Psoas muscle (tissue), 8 donors: ENCODE measurements around the gene NCKAP1. TPM values are rescaled to one million over a fixed set of nuclear protein-coding genes. Genes with fewer than 3 reads are reported as not detected.

Experiments used
- ATAC-seq, 4 donors: fragments of 200-7000 bp; cut with Tn5 transposase; one replicate each; pipeline ENCODE4 v1.9.1; 2020; ENCODE audit warnings: moderate library complexity in 3 of 4, mild to moderate bottlenecking in 2 of 4
- DNase-seq, 2 donors: peaks; one replicate each; pipeline ENCODE4 v3.0.0-alpha.2; 2020
- H3K27ac ChIP-seq: fragments of 200-600 bp; one replicate; pipeline ENCODE4 v1.8.0; 2022
- H3K27me3 ChIP-seq, 3 donors: fragments of 200-600 bp in 1 of 3; one replicate each; pipeline versions ENCODE4 v1.6.1 to v1.8.0; 2013 to 2022; ENCODE audit warnings: low read length in 2 of 3, mild to moderate bottlenecking in 2 of 3, moderate library complexity in 1 of 3; ENCODE audit not compliant: insufficient read depth in 3 of 3
- H3K36me3 ChIP-seq, 2 donors: fragments of 200-600 bp in 1 of 2; one replicate each; pipeline versions ENCODE4 v1.6.1 to v1.8.0; 2013 to 2022; ENCODE audit warnings: low read depth in 1 of 2, mild to moderate bottlenecking in 1 of 2, moderate library complexity in 1 of 2; ENCODE audit not compliant: insufficient read depth in 1 of 2
- H3K4me1 ChIP-seq: fragments of 200-600 bp; one replicate; pipeline ENCODE4 v1.8.0; 2022
- H3K4me3 ChIP-seq: fragments of 200-600 bp; one replicate; pipeline ENCODE4 v1.8.0; 2022; ENCODE audit warnings: mild to moderate bottlenecking
- H3K9me3 ChIP-seq: fragments of 200-600 bp; one replicate; pipeline ENCODE4 v1.8.0; 2022
- CTCF ChIP-seq: fragments of 200-600 bp; IDR thresholded peaks from one replicate; pipeline ENCODE4 v1.8.0; 2022; ENCODE audit warnings: antibody characterized with exemption
- WGBS, 3 donors: extraction: QIAGEN DNeasy Blood & Tissue Kit; methylation state at CpG; one replicate each; pipeline versions ENCODE4 v1.1.6 to v1.1.7; 2013; 5-methylcytosine and 5-hydroxymethylcytosine counted together
- intact Hi-C, 2 donors: fragments of 100-400 bp; cut with DNase I; formaldehyde crosslinking; loops; one replicate each; pipeline versions ENCODE4 v1.11.0 to v1.14.2; 2022
- polyA plus RNA-seq, 3 donors: library from polyadenylated mRNA; stranded (reverse); fragments of 200-250 nt; gene quantifications; one replicate each; pipeline ENCODE4 v1.2.3, GENCODE V29; 2013
- total RNA-seq, 4 donors: library from RNA; stranded (reverse); fragmentation: NEBNext Ultra II Directional in 2 of 4; extraction: Animal tissue kit (Norgen Biotek cat#: 25700) in 2 of 4; gene quantifications; one replicate each; pipeline versions ENCODE4 v1.2.1 to v1.2.4, GENCODE V29; 2021 to 2023
- donor health status: healthy with polysubstance abuse.
- donor health status: DM: no; HTN: no; CAD: no; lungs with moderate emphysema.
- donor health status: Bipolar disorder and iron deficiency.
- donor health status: healthy.
- donor health status: DM: yes; HTN: yes; CAD: no.
- donor health status: DM: no; HTN: no; CAD: no.
- donor health status: DM: no; HTN: no; CAD: no.
- donor health status: DM: yes; HTN: yes; CAD: no.

Gene NCKAP1
- total and polyA plus RNA-seq, 7 donors = 94.1 to 262 (median 120) TPM

- no peak for TF ChIP-seq CTCF
- DNase-seq = no peak
- Histone ChIP-seq H3K9me3 (no peaks in the 10 kb centered on the region), H3K4me3 (no peak overlapping the region), H3K27me3 (no peaks in the 10 kb centered on the region), H3K27ac (no peak overlapping the region), H3K36me3 (peaks cover 0 to 4% of the 10 kb centered on the region in 2 donors), H3K4me1 (peaks cover 86% of the 10 kb centered on the region)
- intact Hi-C loops = no loop called here
- ATAC-seq = no peak
Measured at GRCh38 chr2:183028108-183028507, 10.1 kb downstream of the NCKAP1 start.

- TF ChIP-seq CTCF = no peak
Measured at GRCh38 chr2:183027443-183027842, 10.8 kb downstream of the NCKAP1 start.

GRCh38 chr2:183026424-183026823 lies 11.8 kb downstream of the NCKAP1 start:
- no peak overlapping the region for H3K4me3 ChIP-seq
- H3K9me3 ChIP-seq = no peaks in the 10 kb centered on the region
- no peak for ATAC-seq
- peaks cover 77% of the 10 kb centered on the region for H3K4me1 ChIP-seq
- H3K36me3 ChIP-seq = peaks cover 0 to 21% of the 10 kb centered on the region in 2 donors
- intact Hi-C loops = no loop called here
- no peak overlapping the region for H3K27ac ChIP-seq
- WGBS, 3 donors = 71 to 88% (median 77%) methylated on average over 2 of the region's 2 CpGs
- no peak for TF ChIP-seq CTCF
- H3K27me3 ChIP-seq = no peaks in the 10 kb centered on the region
- no peak for DNase-seq

More at GRCh38 chr2:183027443-183027842, 10.8 kb downstream of the NCKAP1 start:
- DNase-seq (no peak), ATAC-seq (no peak)
- 98 to 100% (median 100%) methylated on average over 1 of the region's 1 CpG for WGBS, 3 donors
- H3K4me3 ChIP-seq = no peak overlapping the region
- peaks cover 86% of the 10 kb centered on the region for H3K4me1 ChIP-seq
- no peaks in the 10 kb centered on the region for H3K27me3 ChIP-seq
- intact Hi-C loops = no loop called here
- H3K27ac ChIP-seq = no peak overlapping the region
- no peaks in the 10 kb centered on the region for H3K9me3 ChIP-seq
- peaks cover 0 to 11% of the 10 kb centered on the region in 2 donors for H3K36me3 ChIP-seq

GRCh38 chr2:183025993-183026392 lies 12.3 kb downstream of the NCKAP1 start:
- H3K27me3 ChIP-seq = no peaks in the 10 kb centered on the region
- peaks cover 0 to 26% of the 10 kb centered on the region in 2 donors for H3K36me3 ChIP-seq
- 89 to 91% (median 91%) methylated on average over 3 of the region's 3 CpGs for WGBS, 3 donors
- no peak overlapping the region for H3K27ac ChIP-seq
- no peaks in the 10 kb centered on the region for H3K9me3 ChIP-seq
- peaks cover 72% of the 10 kb centered on the region for H3K4me1 ChIP-seq
- no peak overlapping the region for H3K4me3 ChIP-seq
- DNase-seq (no peak), ATAC-seq (no peak)
- intact Hi-C loops = no loop called here
- TF ChIP-seq CTCF = no peak
